ENCODE results near the gene GRK5.

The GRK5 gene

DNA sequence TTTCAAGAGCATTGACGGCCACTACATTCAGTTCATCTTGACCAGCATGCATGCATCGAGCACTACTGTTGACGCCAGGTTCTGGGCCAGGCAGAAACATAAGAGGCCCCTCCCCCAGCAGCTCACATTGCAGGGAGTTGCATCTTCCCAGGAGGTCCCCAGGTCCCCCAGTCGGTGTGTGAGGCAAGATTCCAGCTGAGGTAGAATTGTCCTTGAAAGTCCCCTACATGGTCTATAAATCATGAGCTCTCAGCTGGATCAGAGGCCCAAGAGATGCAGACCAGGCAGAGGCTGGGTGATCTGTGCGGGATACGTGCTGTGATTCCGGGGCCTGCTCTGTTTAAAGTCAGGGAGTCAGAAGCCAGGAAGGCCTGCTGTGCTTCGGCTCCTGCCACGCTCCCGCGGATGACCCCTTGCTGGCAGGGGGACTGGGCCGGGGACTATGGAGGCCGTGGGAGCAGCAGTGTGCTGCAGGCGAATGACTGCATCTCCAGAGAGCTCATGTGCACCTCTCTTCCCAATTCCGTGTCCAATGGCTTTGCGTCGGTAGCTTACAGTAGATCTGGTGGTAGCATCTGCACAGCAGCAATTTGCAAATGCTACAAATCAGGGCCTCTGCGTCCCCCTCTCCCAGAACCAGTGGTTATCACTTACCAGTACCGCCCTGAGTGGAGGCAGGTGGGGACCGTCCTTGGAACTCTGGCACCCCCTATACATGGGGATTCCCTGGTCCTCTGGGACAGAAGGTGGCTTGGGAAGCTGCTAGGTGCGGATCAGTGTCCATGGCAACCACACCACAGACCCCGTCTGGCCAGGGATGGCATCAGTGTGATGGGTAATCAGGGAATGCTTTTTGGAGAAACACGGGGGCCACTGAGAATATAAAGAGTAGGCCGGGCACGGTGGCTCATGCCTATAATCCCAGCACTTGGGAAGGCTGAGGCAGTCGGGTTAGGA is 241.5 kb downstream of the GRK5 start:
- H3K18ac ChIP-seq (ENCODE audit: low read depth in 1 of 2, low read length in 2 of 2) = no peak overlapping the region
- H3K79me1 ChIP-seq (replicated peaks; ENCODE audit: low read length, poor library complexity, severe bottlenecking) = no peaks in the 10 kb centered on the region
- H3K4me2 ChIP-seq (ENCODE audit: low read length, poor library complexity, severe bottlenecking) = no peak overlapping the region
- H3K36me3 ChIP-seq (ENCODE audit: control insufficient read depth in 1 of 2, insufficient read depth in 2 of 2, low read depth in 1 of 2, low read length in 2 of 2) = peaks cover 26 to 50% of the 10 kb centered on the region in 2 experiments
- H2BK12ac ChIP-seq (ENCODE audit: low read length in 2 of 2) = peak overlapping the region in 1 of 2 experiments; percentile 60
- H4K91ac ChIP-seq (ENCODE audit: low read length) = peak overlapping the region; percentile 11
- peak overlapping the region; percentile 35 for H4K8ac ChIP-seq (ENCODE audit: low read length)
- no peaks in the 10 kb centered on the region for H3K27me3 ChIP-seq (ENCODE audit: control insufficient read depth in 1 of 2, insufficient read depth in 1 of 2, low read length in 2 of 2)
- no peaks in the 10 kb centered on the region for H3K9me3 ChIP-seq (ENCODE audit: control insufficient read depth, low read length)
- H2BK5ac ChIP-seq (ENCODE audit: low read depth, low read length, poor library complexity, severe bottlenecking) = no peak overlapping the region
- H2BK120ac ChIP-seq (ENCODE audit: low read depth, low read length) = no peak overlapping the region
- H2AK5ac ChIP-seq (ENCODE audit: low read length, severe bottlenecking) = no peak overlapping the region
- no peak overlapping the region for H3K4ac ChIP-seq (ENCODE audit: low read depth in 1 of 2, low read length in 2 of 2)
- no peak overlapping the region for H3K4me3 ChIP-seq (ENCODE audit: insufficient read depth in 1 of 2, low read depth in 1 of 2, low read length in 2 of 2)
- WGBS = 86% methylated on average over 26 of the region's 26 CpGs
- no peak overlapping the region for H2BK15ac ChIP-seq (ENCODE audit: low read depth, poor library complexity, severe bottlenecking)
- H3K23ac ChIP-seq (ENCODE audit: low read length in 2 of 2) = no peak overlapping the region
- H2AFZ ChIP-seq (ENCODE audit: low read depth, low read length) = no peak overlapping the region
- peaks cover 36% of the 10 kb centered on the region for H3K4me1 ChIP-seq (ENCODE audit: control insufficient read depth, insufficient read depth, low read depth, low read length)
- no peak overlapping the region for H3K27ac ChIP-seq (ENCODE audit: low read length, poor library complexity, severe bottlenecking)
- H3K9ac ChIP-seq (ENCODE audit: low read length) = no peak overlapping the region
- H3K14ac ChIP-seq (ENCODE audit: low read length in 2 of 2) = no peak overlapping the region
- no peak for DNase-seq

DNA sequence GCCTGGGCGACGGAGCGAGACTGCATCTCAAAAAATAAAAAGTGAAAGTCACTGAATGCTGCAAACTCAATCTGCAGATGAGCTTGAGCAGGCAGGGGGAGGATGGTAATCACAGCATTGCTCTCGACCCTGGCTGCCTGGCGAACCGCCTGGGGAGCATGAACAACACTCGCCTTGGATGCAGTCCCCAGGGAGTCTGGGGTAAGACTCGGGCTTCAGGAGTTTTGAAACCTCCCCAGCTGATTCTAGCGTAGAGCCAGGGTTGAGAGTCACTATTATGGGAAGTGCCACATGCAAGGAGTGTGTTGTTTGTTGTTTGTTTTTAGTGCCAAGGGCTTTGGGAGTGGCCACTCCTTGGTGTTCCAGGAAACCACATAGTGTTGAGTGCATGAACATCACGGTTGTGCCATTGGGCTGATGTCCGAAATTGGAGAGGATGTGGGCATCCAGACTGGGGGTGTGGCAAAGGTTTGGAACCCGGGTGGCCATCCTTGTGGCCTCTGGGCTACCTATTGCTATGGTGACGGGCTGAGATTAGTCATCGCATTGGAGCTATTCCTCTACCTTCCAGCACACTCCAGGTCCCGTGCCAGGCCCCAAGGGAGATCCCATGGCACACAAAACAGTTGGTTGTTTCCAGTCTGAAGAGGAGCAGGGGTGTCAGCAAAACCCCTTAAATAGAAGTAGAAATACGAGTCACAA is 242.5 kb downstream of the GRK5 start:
- Histone ChIP-seq H2AK5ac (ENCODE audit: low read length, severe bottlenecking) (no peak overlapping the region), H3K14ac (ENCODE audit: low read length in 2 of 2) (no peak overlapping the region), H2BK120ac (ENCODE audit: low read depth, low read length) (no peak overlapping the region), H2BK12ac (ENCODE audit: low read length in 2 of 2) (no peak overlapping the region), H2AFZ (ENCODE audit: low read depth, low read length) (no peak overlapping the region), H3K4ac (ENCODE audit: low read depth in 1 of 2, low read length in 2 of 2) (no peak overlapping the region), H3K4me1 (ENCODE audit: control insufficient read depth, insufficient read depth, low read depth, low read length) (peaks cover 36% of the 10 kb centered on the region), H3K23ac (ENCODE audit: low read length in 2 of 2) (no peak overlapping the region), H3K9ac (ENCODE audit: low read length) (peak overlapping the region; percentile 58), H2BK15ac (ENCODE audit: low read depth, poor library complexity, severe bottlenecking) (no peak overlapping the region), H4K91ac (ENCODE audit: low read length) (no peak overlapping the region), H3K4me2 (ENCODE audit: low read length, poor library complexity, severe bottlenecking) (no peak overlapping the region), H3K18ac (ENCODE audit: low read depth in 1 of 2, low read length in 2 of 2) (no peak overlapping the region), H3K9me3 (ENCODE audit: control insufficient read depth, low read length) (no peaks in the 10 kb centered on the region), H3K27me3 (ENCODE audit: control insufficient read depth in 1 of 2, insufficient read depth in 1 of 2, low read length in 2 of 2) (no peaks in the 10 kb centered on the region), H3K4me3 (ENCODE audit: insufficient read depth in 1 of 2, low read depth in 1 of 2, low read length in 2 of 2) (peak overlapping the region in 1 of 2 experiments; percentile 34), H3K79me1 (replicated peaks; ENCODE audit: low read length, poor library complexity, severe bottlenecking) (no peaks in the 10 kb centered on the region), H4K8ac (ENCODE audit: low read length) (no peak overlapping the region), H2BK5ac (ENCODE audit: low read depth, low read length, poor library complexity, severe bottlenecking) (no peak overlapping the region), H3K27ac (ENCODE audit: low read length, poor library complexity, severe bottlenecking) (peak overlapping the region; percentile 3), H3K36me3 (ENCODE audit: control insufficient read depth in 1 of 2, insufficient read depth in 2 of 2, low read depth in 1 of 2, low read length in 2 of 2) (peaks cover 32 to 43% of the 10 kb centered on the region in 2 experiments)
- peak; percentile 77 for DNase-seq
- WGBS = 70% methylated on average over 14 of the region's 16 CpGs

DNA sequence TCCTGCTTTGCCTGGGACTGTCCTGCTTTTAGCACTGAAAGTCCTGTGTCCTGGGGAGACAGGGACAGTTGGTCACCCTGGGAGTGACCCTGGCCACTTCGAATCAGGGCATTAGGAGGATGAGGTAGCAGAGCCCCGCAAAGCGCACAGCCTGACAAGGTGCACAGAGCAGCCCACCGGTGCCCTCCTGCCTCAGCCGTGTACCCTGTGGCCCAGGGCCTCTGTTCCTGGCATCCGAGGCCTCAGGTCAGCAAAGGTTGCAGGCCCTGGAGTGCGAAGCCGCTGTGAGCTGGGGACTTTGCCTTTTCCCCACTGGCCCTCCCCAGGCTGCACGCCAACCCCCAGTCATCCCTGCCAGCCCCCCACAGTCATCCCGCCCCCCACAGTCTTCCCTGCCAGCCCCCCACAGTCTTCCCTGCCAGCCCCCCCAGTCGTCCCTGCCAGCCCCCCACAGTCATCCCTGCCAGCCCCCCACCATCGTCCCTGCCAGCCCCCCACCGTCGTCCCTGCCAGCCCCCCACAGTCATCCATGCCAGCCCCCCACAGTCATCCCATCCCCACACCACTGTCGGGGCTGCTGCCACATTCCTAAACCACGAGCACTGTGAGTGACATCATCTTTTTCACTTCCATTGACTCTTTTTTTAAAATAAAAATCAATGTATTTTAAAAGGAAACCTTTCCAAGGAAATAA is 243.4 kb downstream of the GRK5 start:
- no peak overlapping the region for H2BK5ac ChIP-seq (ENCODE audit: low read depth, low read length, poor library complexity, severe bottlenecking)
- peak overlapping the region in 1 of 2 experiments; percentile 38 for H2BK12ac ChIP-seq (ENCODE audit: low read length in 2 of 2)
- H3K23ac ChIP-seq (ENCODE audit: low read length in 2 of 2) = no peak overlapping the region

More for the DNA sequence above, 243.4 kb downstream of the GRK5 start:
- H3K27ac ChIP-seq (ENCODE audit: low read length, poor library complexity, severe bottlenecking) = no peak overlapping the region
- no peak overlapping the region for H2AK5ac ChIP-seq (ENCODE audit: low read length, severe bottlenecking)
- H2BK120ac ChIP-seq (ENCODE audit: low read depth, low read length) = no peak overlapping the region
- H3K9ac ChIP-seq (ENCODE audit: low read length) = peak overlapping the region; percentile 58
- H3K36me3 ChIP-seq (ENCODE audit: control insufficient read depth in 1 of 2, insufficient read depth in 2 of 2, low read depth in 1 of 2, low read length in 2 of 2) = peaks cover 32 to 44% of the 10 kb centered on the region in 2 experiments
- no peaks in the 10 kb centered on the region for H3K79me1 ChIP-seq (replicated peaks; ENCODE audit: low read length, poor library complexity, severe bottlenecking)
- no peak overlapping the region for H3K4me2 ChIP-seq (ENCODE audit: low read length, poor library complexity, severe bottlenecking)
- peak overlapping the region in 1 of 2 experiments; percentile 42 for H3K18ac ChIP-seq (ENCODE audit: low read depth in 1 of 2, low read length in 2 of 2)
- no peak overlapping the region for H3K4ac ChIP-seq (ENCODE audit: low read depth in 1 of 2, low read length in 2 of 2)
- no peak for DNase-seq
- no peak overlapping the region for H3K14ac ChIP-seq (ENCODE audit: low read length in 2 of 2)
- H3K9me3 ChIP-seq (ENCODE audit: control insufficient read depth, low read length) = no peaks in the 10 kb centered on the region
- H2AFZ ChIP-seq (ENCODE audit: low read depth, low read length) = no peak overlapping the region
- H4K91ac ChIP-seq (ENCODE audit: low read length) = no peak overlapping the region
- H3K4me3 ChIP-seq (ENCODE audit: insufficient read depth in 1 of 2, low read depth in 1 of 2, low read length in 2 of 2) = peak overlapping the region in 1 of 2 experiments; percentile 34
- no peak overlapping the region for H2BK15ac ChIP-seq (ENCODE audit: low read depth, poor library complexity, severe bottlenecking)
- H4K8ac ChIP-seq (ENCODE audit: low read length) = no peak overlapping the region
- no peaks in the 10 kb centered on the region for H3K27me3 ChIP-seq (ENCODE audit: control insufficient read depth in 1 of 2, insufficient read depth in 1 of 2, low read length in 2 of 2)
- 95% methylated on average over 10 of the region's 16 CpGs for WGBS
- peaks cover 35% of the 10 kb centered on the region for H3K4me1 ChIP-seq (ENCODE audit: control insufficient read depth, insufficient read depth, low read depth, low read length)

Data from mesenchymal stem cell (in vitro differentiated cells and primary cell).